GM18502 (cell line): ENCODE measurements around the gene MZB1.

ENCODE experiments used
- ATAC-seq: cut with Tn5 transposase; IDR thresholded peaks from one replicate; pipeline ENCODE4 v1.9.1; 2021; ENCODE audit warnings: mild to moderate bottlenecking; ENCODE audit not compliant: unreplicated experiment, poor library complexity

Gene MZB1

GRCh38 chr5:139342423-139342723 is 47.3 kb downstream of the MZB1 start:
- peak; percentile 52 for ATAC-seq

GRCh38 chr5:139341689-139342422 is 47.9 kb downstream of the MZB1 start, which contains the start of gene PAIP2:
Gene PAIP2 (plus strand): TSS chr5:139341854. CDS start chr5:139363785, 21,931 bp downstream.
- peak; percentile 88 for ATAC-seq

GRCh38 chr5:139341187-139341688 is 48.5 kb downstream of the MZB1 start:
- no peak for ATAC-seq

- no peak for ATAC-seq
These were observed 49.7 kb downstream of the MZB1 start for GRCh38 chr5:139340051-139340450.
